A549 (cell line): ENCODE measurements around the gene METTL1. TPM values are rescaled to one million over a fixed set of nuclear protein-coding genes. Genes with fewer than 3 reads are reported as not detected.

ENCODE experiments used
- ATAC-seq, 2 experiments: fragments of 200-7000 bp in 1 of 2; fragments of >200 bp in 1 of 2; cut with Nextera tagmentation in 1 of 2; cut with Tn5 transposase in 1 of 2; 3 replicates each; pipeline versions ENCODE4 v1.8.0 to v1.9.1; 2018 to 2020; ENCODE audit warnings: mild to moderate bottlenecking in 1 of 2, moderate library complexity in 1 of 2
- CTCF ChIA-PET: fragments of 300-600 bp; sonication (Branson Sonifier 250); formaldehyde crosslinking; extraction: SDS; loops from one replicate; lab custom pipeline; 2021; ENCODE audit warnings: antibody characterized with exemption, inconsistent platforms; lab: Yijun Ruan, JAX
- POLR2A ChIA-PET: fragments of 350-600 bp; formaldehyde crosslinking; extraction: SDS; loops from one replicate; lab custom pipeline; 2021; ENCODE audit warnings: antibody characterized with exemption, inconsistent platforms; lab: Yijun Ruan, JAX
- DNase-seq, 2 experiments: peaks; one replicate each; pipeline versions ENCODE4 v3.0.0 to v3.0.0-alpha.2; 2011 to 2016; ENCODE audit warnings: low read depth in 1 of 2, low spot score in 1 of 2
- FAIRE-seq: peaks from 2 replicates; lab custom pipeline; 2011; peaks lifted over from hg19 to GRCh38; lab: Jason Lieb, UNC
- H3K27ac ChIP-seq, 2 experiments: fragments of >200 bp; sonication (Bioruptor Twin); formaldehyde crosslinking; 3 replicates each; pipeline ENCODE4 v1.5.1; 2016 to 2017
- H3K4me1 ChIP-seq: fragments of >200 bp; sonication (Bioruptor Twin); formaldehyde crosslinking; 3 replicates; pipeline ENCODE4 v1.6.1; 2016
- H3K4me2 ChIP-seq: fragments of >200 bp; sonication (Bioruptor Twin); formaldehyde crosslinking; 3 replicates; pipeline ENCODE4 v1.6.1; 2016
- H3K4me3 ChIP-seq: fragments of >200 bp; sonication (Bioruptor Twin); formaldehyde crosslinking; 3 replicates; pipeline ENCODE4 v1.5.1; 2016
- H3K9me3 ChIP-seq: fragments of >200 bp; sonication (Bioruptor Twin); formaldehyde crosslinking; 3 replicates; pipeline ENCODE4 v1.6.1; 2016
- BCL3 ChIP-seq: fragments of >200 bp; sonication (Bioruptor Twin); formaldehyde crosslinking; IDR thresholded peaks from 3 replicates; pipeline ENCODE4 v1.6.1; 2016
- CBX8 ChIP-seq: fragments of 200-600 bp; sonication (generic); IDR thresholded peaks from 2 replicates; pipeline ENCODE4 v1.6.1; 2016
- CHD2 ChIP-seq: fragments of 150-350 bp; IDR thresholded peaks from 2 replicates; pipeline ENCODE4 v1.6.1; 2014; ENCODE audit warnings: low read length; ENCODE audit not compliant: partially characterized antibody
- ELK1 ChIP-seq: fragments of 150-350 bp; IDR thresholded peaks from 2 replicates; pipeline ENCODE4 v1.6.1; 2014; ENCODE audit warnings: low read depth, mild to moderate bottlenecking, low read length
- ESRRA ChIP-seq: fragments of 150-350 bp; IDR thresholded peaks from 2 replicates; pipeline ENCODE4 v1.6.1; 2014; ENCODE audit warnings: mild to moderate bottlenecking, low read length, borderline replicate concordance
- FOSB ChIP-seq: fragments of 250-450 bp; sonication (Bioruptor Pico); IDR thresholded peaks from 2 replicates; pipeline ENCODE4 v1.5.0; 2020; ENCODE audit warnings: mild to moderate bottlenecking, moderate library complexity
- FOXS1 ChIP-seq: fragments of 250-450 bp; sonication (Bioruptor Pico); IDR thresholded peaks from 2 replicates; pipeline ENCODE4 v1.5.0; 2020; ENCODE audit warnings: mild to moderate bottlenecking, moderate library complexity
- HDAC2 ChIP-seq: fragments of 200-600 bp; sonication (generic); IDR thresholded peaks from 2 replicates; pipeline ENCODE4 v1.6.1; 2016
- HES2 ChIP-seq: fragments of >200 bp; sonication (Bioruptor Twin); formaldehyde crosslinking; IDR thresholded peaks from 2 replicates; pipeline ENCODE4 v1.6.1; 2016
- HEYL ChIP-seq: fragments of 250-450 bp; sonication (Bioruptor Pico); IDR thresholded peaks from 2 replicates; pipeline ENCODE4 v1.8.0; 2021; ENCODE audit warnings: mild to moderate bottlenecking, moderate library complexity
- HOXA7 ChIP-seq: fragments of 250-450 bp; sonication (Bioruptor Pico); IDR thresholded peaks from 2 replicates; pipeline ENCODE4 v1.5.0; 2020; ENCODE audit warnings: mild to moderate bottlenecking, moderate library complexity
- JUN ChIP-seq, 2 experiments: fragments of >200 bp; sonication (Bioruptor Twin); formaldehyde crosslinking; IDR thresholded peaks; 2 replicates in 1 of 2; 3 replicates in 1 of 2; pipeline ENCODE4 v1.6.1; 2016 to 2017
- JUNB ChIP-seq: fragments of >200 bp; sonication (Bioruptor Twin); formaldehyde crosslinking; IDR thresholded peaks from 2 replicates; pipeline ENCODE4 v1.6.1; 2016
- KDM1A ChIP-seq: fragments of 200-600 bp; sonication (generic); IDR thresholded peaks from 2 replicates; pipeline ENCODE4 v1.6.1; 2016; ENCODE audit warnings: low read depth, mild to moderate bottlenecking
- KDM5A ChIP-seq: fragments of 200-600 bp; sonication (generic); IDR thresholded peaks from 2 replicates; pipeline ENCODE4 v1.6.1; 2016; ENCODE audit warnings: antibody characterized with exemption, mild to moderate bottlenecking
- MAFK ChIP-seq: fragments of 450-650 bp; IDR thresholded peaks from 2 replicates; pipeline ENCODE4 v1.6.1; 2014; ENCODE audit not compliant: partially characterized antibody
- MAZ ChIP-seq: fragments of 150-350 bp; IDR thresholded peaks from 2 replicates; pipeline ENCODE4 v1.6.1; 2014; ENCODE audit warnings: antibody characterized with exemption, low read depth, low read length, borderline replicate concordance
- NPAS2 ChIP-seq: fragments of 250-450 bp; sonication (Bioruptor Pico); IDR thresholded peaks from 2 replicates; pipeline ENCODE4 v1.8.0; 2022; ENCODE audit warnings: mild to moderate bottlenecking, moderate library complexity, borderline replicate concordance
- POLR2A ChIP-seq: IDR thresholded peaks from 2 replicates; pipeline ENCODE4 v1.6.1; 2012; ENCODE audit warnings: mild to moderate bottlenecking, low read length
- POLR2AphosphoS2 ChIP-seq: conservative IDR thresholded peaks from 2 replicates; pipeline ENCODE4 v1.6.1; 2012; ENCODE audit warnings: low read length, improper control_type of control experiment, inconsistent platforms
- SREBF2 ChIP-seq: fragments of 450-650 bp; IDR thresholded peaks from 2 replicates; pipeline ENCODE4 v1.6.1; 2014; ENCODE audit warnings: mild to moderate bottlenecking, moderate library complexity
- TFCP2L1 ChIP-seq: fragments of 250-450 bp; sonication (Bioruptor Pico); IDR thresholded peaks from 2 replicates; pipeline ENCODE4 v1.5.0; 2021; ENCODE audit warnings: mild to moderate bottlenecking
- TP53 ChIP-seq: fragments of 250-450 bp; sonication (Bioruptor Pico); IDR thresholded peaks from 2 replicates; pipeline ENCODE4 v1.5.0; 2021; ENCODE audit warnings: mild to moderate bottlenecking, moderate library complexity
- ZFP36 ChIP-seq: fragments of 450-650 bp; IDR thresholded peaks from 2 replicates; pipeline ENCODE4 v1.6.1; 2014; ENCODE audit warnings: borderline replicate concordance; ENCODE audit not compliant: partially characterized antibody
- ZNF302 ChIP-seq: fragments of 250-450 bp; sonication (Bioruptor Pico); IDR thresholded peaks from 2 replicates; pipeline ENCODE4 v1.9.0; 2021; ENCODE audit warnings: inconsistent platforms, mild to moderate bottlenecking, moderate library complexity
- WGBS: methylation state at CpG from one replicate; pipeline ENCODE4 v1.1.6; 2017; ENCODE audit errors: missing lambda C conversion rate; 5-methylcytosine and 5-hydroxymethylcytosine counted together
- polyA plus RNA-seq, 4 experiments: library from polyadenylated mRNA; depleted of rRNA in 3 of 4; stranded (reverse); fragments of >200 nt; fragmentation: RNase III in 1 of 4; extraction: RNeasy Plus Mini Kit Qiagen cat#74134 plus additional on column Dnase treatment in 1 of 4; gene quantifications; 2 replicates in 3 of 4; 3 replicates in 1 of 4; pipeline ENCODE4 v1.2.3, GENCODE V29; 2011 to 2017
- TF ChIP-seq, protein P1 (sequence below): fragments of >200 bp; sonication (Bioruptor Twin); formaldehyde crosslinking; IDR thresholded peaks from 3 replicates; pipeline ENCODE4 v1.5.1; 2016

METTL1 gene
- polyA plus RNA-seq, 2 of the 4 experiments (the other 2 are of a cell fraction): 55.2 to 60.2 TPM

DNA sequence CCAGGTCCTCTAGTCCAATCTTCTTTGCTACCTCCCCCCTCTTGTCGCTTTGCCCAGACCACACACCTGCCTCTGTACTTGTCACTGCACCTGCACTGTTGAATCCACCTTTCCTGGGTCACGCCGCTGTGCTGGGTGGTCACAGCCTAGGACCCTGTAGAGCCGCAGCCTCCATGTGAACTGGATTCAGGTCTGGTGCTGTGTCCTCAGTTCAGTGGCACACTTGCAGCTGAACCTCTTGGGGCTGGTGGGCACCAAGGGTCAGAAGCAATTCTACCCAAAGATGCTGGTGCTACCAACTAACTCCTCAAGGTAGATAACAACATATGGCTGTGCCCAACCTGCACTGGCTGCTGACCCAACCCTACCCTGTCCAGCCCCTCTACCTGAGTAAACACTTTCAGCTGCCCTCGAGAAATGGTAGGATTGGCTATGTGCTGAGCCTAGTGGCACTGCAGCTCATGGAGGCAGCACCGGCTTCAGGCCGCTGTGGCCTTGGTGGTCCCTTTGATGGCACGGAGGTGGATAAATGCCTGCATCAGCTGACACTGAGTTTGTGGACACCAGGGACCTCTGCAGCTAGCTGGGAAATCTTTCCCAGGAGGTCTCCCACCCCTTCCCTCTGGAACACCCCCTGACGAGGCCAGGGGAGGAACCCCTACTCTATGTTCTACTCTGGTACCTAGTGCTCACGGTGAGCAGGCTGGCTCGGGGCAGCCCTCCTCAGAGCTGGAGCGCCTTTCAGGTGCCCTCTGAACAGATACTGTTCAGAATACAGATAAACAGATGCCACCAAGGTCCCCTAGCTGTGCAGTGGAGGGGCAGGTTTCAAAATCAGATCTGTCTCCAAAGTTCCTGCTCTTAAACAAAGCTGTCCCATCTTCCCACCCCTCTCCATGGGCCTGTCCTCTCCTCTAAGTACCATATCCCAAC lies 47.6 kb downstream of the METTL1 start:
- WGBS: 78% methylated on average over 12 of the region's 12 CpGs
- no peak for ATAC-seq
- ChIA-PET CTCF (interaction anchor here (0.6 to 13.8 kb wide), 9 partner anchors 11 to 142 kb away, joined by 3 to 242 read pairs (median 11); partner anchors contain the start of genes AGAP2, B4GALNT1 and CYP27B1), POLR2A (no interaction called here)
- no peak overlapping the region for H3K4me3 ChIP-seq
- no peak overlapping the region for H3K4me2 ChIP-seq
- peaks cover 18% of the 10 kb centered on the region for H3K4me1 ChIP-seq
- FAIRE-seq: no peak
- no peaks in the 10 kb centered on the region for H3K9me3 ChIP-seq
- H3K27ac ChIP-seq: no peak overlapping the region
- TF ChIP-seq MAZ (no peak), TP53 (CRISPR knock-in tag) (no peak), POLR2A (no peak), NPAS2 (CRISPR knock-in tag) (no peak), MAFK (no peak), ZFP36 (no peak), ESRRA (no peak), KDM5A (no peak), FOSB (no peak), KDM1A (no peak), JUNB (no peak), SREBF2 (no peak), POLR2AphosphoS2 (no peak), ZNF302 (CRISPR knock-in tag) (no peak)
- no peak for DNase-seq

- no peak for FAIRE-seq
- ATAC-seq: no peak
- TF ChIP-seq HDAC2: no peak
- TF ChIP-seq, protein P1, sequence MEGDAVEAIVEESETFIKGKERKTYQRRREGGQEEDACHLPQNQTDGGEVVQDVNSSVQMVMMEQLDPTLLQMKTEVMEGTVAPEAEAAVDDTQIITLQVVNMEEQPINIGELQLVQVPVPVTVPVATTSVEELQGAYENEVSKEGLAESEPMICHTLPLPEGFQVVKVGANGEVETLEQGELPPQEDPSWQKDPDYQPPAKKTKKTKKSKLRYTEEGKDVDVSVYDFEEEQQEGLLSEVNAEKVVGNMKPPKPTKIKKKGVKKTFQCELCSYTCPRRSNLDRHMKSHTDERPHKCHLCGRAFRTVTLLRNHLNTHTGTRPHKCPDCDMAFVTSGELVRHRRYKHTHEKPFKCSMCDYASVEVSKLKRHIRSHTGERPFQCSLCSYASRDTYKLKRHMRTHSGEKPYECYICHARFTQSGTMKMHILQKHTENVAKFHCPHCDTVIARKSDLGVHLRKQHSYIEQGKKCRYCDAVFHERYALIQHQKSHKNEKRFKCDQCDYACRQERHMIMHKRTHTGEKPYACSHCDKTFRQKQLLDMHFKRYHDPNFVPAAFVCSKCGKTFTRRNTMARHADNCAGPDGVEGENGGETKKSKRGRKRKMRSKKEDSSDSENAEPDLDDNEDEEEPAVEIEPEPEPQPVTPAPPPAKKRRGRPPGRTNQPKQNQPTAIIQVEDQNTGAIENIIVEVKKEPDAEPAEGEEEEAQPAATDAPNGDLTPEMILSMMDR: no peak
- TF ChIP-seq KDM1A: no peak
- no peak for TF ChIP-seq ESRRA
- no peak for TF ChIP-seq BCL3
- no peak for TF ChIP-seq JUN (IDR thresholded peaks at IDR 0.05)
- no peak for TF ChIP-seq HES2
- TF ChIP-seq TP53 (CRISPR knock-in tag): no peak
- TF ChIP-seq ELK1: no peak
- TF ChIP-seq CHD2: no peak
- no peak for TF ChIP-seq FOXS1
- no peak for TF ChIP-seq HEYL
- no peak for TF ChIP-seq MAFK
- TF ChIP-seq HOXA7 (CRISPR knock-in tag): no peak
- no peak for TF ChIP-seq TFCP2L1 (CRISPR knock-in tag)
- no peak for TF ChIP-seq CBX8
- TF ChIP-seq POLR2AphosphoS2: no peak
- TF ChIP-seq, all 56 proteins: peak for 0
- ChIA-PET CTCF (interaction anchor here (0.6 to 13.8 kb wide), 6 partner anchors 10 to 141 kb away, joined by 3 to 242 read pairs (median 9); partner anchors contain the start of genes AGAP2 and B4GALNT1), POLR2A (no interaction called here)
- 44% methylated on average over 2 of the region's 2 CpGs for WGBS
- no peak overlapping the region for H3K4me3 ChIP-seq
- no peaks in the 10 kb centered on the region for H3K9me3 ChIP-seq
- no peak overlapping the region for H3K4me2 ChIP-seq
- H3K27ac ChIP-seq: no peak overlapping the region
- H3K4me1 ChIP-seq: peaks cover 18% of the 10 kb centered on the region
- DNase-seq: no peak
Observed at GRCh38 chr12:57723630-57723962, 48.3 kb downstream of the METTL1 start.
